RPMI8226 (cell line): ENCODE measurements around the gene C1orf232.

ENCODE experiments used
- DNase-seq: peaks from one replicate; pipeline ENCODE4 v3.0.0-alpha.2; 2015

The C1orf232 gene

DNA sequence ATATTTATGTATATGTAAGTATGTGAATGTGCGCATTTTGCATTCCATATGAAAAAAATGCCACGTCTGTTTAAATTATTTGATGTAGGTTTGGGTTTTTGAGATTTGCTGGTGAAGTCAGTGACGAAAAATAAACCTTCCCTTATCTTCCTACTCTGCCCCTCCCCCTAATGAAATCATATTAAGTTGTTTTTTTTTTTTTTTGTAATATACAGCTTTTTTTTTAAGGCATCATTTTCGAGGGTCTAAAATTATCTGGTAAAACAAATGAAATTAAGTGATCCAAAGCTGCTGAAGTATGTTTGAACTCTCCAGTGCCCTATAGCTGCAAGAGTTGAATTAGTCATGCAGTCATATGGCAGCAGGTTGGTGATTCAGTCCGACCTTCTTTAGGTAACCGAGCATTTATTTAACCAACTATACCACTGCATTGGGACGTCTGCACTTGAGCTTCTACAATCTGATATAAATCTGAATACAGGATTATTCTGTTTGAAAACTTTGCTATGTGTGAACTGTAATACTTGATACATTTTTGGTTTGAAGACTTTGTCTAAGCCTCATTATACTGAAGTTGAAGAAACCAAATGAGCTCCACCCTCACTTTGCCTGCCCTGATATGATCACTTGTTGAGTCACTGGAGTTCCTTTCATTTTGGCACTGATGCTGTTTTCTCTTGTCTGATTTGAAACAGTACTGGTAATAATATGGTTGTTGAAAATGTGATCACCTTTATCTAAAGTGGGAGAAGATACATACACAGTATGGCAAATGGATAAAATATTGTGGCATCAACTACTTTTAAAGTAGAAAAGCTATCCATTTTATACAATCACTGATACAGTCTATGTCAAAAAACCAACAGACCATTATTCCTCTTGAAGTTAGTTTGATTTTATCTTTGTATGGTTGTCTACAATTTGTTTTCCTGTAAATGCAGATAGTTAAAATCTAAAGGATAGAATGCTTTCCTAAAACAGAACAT lies 45.5 kb downstream of the C1orf232 start:
- no peak for DNase-seq

DNA sequence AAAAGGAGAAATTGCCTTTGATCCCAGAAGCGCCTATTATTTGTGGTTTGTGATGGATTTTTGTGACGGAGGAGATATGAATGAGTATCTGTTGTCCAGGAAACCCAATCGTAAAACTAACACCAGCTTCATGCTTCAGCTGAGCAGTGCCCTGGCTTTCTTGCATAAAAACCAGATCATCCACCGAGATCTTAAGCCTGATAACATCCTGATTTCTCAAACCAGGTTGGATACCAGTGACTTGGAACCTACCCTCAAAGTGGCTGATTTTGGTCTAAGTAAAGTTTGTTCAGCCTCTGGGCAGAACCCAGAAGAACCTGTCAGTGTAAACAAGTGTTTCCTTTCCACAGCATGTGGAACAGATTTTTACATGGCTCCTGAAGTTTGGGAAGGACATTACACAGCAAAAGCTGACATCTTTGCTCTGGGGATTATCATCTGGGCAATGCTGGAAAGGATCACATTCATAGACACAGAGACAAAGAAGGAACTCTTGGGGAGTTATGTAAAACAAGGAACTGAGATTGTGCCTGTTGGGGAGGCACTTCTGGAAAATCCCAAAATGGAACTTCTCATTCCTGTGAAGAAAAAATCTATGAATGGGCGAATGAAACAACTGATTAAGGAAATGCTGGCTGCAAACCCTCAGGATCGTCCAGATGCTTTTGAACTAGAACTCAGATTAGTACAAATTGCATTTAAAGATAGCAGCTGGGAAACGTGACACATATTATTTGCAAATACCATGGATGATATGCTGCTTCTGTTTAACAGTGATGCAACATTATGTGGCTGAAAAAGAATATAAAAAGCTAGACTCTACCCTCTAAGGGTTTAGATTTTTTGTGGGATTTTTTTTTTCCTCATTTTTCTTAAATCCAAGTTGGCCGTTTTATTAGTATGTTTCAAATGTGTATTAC lies 46.6 kb downstream of the C1orf232 start:
- DNase-seq: no peak

- peak; percentile 72 for DNase-seq
Observed at GRCh38 chr1:26119892-26120608, 48.7 kb downstream of the C1orf232 start.

DNA sequence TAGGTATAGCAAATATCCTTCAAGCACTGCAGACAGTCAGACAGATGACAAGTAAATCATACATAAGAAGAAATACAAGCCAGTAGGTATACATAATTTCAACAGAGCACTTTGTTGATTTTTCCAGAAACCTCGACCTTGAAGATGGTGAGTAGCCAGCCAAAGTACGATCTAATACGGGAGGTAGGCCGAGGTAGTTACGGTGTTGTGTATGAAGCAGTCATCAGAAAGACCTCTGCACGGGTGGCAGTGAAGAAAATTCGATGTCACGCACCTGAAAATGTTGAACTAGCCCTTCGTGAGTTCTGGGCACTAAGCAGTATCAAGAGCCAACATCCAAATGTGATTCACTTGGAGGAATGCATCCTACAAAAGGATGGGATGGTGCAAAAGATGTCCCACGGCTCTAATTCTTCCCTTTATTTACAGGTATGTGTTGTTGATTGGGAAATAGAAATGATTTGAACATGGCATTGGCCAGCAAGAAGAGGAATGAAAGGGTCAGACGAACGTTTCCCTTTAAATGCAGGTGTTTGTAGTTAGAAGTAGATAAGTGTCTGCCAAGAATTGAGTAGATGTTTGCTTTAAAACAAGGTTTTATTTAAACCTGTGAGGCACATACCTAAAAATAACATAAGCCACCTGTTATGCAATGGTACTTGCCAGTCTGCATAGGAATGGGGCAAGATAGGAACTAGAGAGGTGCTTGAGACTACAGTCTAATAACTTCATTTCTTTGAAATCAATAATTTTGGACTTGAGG lies 54.4 kb downstream of the C1orf232 start:
- DNase-seq: peak; percentile 61
